ENCODE results near the gene MPV17L2.

DNA sequence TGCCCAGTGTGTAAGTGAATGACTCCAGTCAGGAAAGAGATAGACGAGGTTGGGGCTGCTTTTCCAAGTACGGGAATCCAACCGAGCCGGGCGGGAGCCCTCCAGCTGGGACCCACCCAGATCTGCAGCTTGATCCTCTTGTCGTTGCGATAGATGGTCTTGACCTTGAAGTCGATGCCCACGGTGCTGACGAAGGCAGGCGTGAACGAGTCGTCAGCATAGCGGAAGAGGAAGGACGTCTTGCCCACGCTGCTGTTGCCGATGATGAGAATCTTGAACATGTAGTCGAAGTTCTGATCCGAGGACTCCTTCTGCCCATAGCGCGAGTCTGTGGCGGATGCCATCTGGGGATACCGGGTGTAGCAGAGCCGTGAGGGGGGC, 9.4 kb downstream of the MPV17L2 start:
- TF ChIP-seq CTCF (IDR thresholded peaks at IDR 0.05), result no peak
- TF ChIP-seq POLR2A (IDR thresholded peaks at IDR 0.05), result no peak

All from adrenal gland (tissue), 5 donors.